SK-N-MC (cell line): ENCODE data around the gene SLC9C2.

Experiments used
- EZH2 ChIP-seq: fragments of 200-600 bp; sonication (generic); IDR thresholded peaks from one replicate; pipeline ENCODE4 v1.6.1; 2017; ENCODE audit warnings: antibody characterized with exemption
- FOXP2 ChIP-seq: optimal IDR thresholded peaks from 2 replicates; pipeline ENCODE3; 2011; ENCODE audit warnings: mild to moderate bottlenecking, moderate library complexity; ENCODE audit not compliant: insufficient read depth; ENCODE audit errors: extremely low read length, control extremely low read depth
- POLR2AphosphoS5 ChIP-seq: IDR thresholded peaks from 2 replicates; pipeline ENCODE4 v1.6.1; 2012; ENCODE audit warnings: mild to moderate bottlenecking, low read depth, low read length, borderline replicate concordance

GRCh38 chr1:173553312-173553711, 49.6 kb downstream of the SLC9C2 start:
- TF ChIP-seq POLR2AphosphoS5 (no peak), EZH2 (no peak), FOXP2 (no peak)
